Measurements from ENCODE around the gene TRIM73.
"Not testable (repeated sequence)": the region's sequence is repeated elsewhere in the genome, so short reads cannot be mapped to it uniquely, and the experiment has no call there.

DNA sequence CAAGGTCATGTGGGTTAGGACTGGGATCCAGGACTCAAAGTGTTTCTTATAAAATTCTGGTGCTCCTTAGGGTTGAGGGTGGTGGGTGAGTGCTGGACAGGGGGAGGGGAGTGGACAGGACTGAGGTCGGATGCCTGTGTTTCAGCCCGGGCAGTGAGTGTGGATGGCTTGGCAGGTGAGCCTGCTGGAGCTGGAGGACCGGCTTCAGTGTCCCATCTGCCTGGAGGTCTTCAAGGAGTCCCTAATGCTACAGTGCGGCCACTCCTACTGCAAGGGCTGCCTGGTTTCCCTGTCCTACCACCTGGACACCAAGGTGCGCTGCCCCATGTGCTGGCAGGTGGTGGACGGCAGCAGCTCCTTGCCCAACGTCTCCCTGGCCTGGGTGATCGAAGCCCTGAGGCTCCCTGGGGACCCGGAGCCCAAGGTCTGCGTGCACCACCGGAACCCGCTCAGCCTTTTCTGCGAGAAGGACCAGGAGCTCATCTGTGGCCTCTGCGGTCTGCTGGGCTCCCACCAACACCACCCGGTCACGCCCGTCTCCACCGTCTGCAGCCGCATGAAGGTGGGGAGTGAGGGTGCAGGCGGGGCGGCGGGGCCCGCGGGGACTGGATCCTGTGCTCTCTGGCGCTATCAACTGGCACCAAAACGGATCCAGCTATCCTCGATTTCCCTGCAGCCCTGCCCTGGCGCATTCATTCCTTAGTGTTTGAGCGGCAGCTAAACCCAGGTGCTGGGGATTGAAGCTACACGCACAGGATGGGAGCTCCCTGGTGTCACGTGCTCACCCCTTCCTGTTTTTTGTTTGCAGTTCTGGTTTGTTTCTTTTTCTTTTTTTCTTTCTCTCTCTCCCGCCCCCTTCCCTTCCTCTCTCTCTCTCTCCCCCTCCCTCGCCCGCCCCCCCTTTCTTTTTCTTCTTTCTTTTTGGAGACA lies 3.6 kb downstream of the TRIM73 start:
- TF ChIP-seq, protein P1, sequence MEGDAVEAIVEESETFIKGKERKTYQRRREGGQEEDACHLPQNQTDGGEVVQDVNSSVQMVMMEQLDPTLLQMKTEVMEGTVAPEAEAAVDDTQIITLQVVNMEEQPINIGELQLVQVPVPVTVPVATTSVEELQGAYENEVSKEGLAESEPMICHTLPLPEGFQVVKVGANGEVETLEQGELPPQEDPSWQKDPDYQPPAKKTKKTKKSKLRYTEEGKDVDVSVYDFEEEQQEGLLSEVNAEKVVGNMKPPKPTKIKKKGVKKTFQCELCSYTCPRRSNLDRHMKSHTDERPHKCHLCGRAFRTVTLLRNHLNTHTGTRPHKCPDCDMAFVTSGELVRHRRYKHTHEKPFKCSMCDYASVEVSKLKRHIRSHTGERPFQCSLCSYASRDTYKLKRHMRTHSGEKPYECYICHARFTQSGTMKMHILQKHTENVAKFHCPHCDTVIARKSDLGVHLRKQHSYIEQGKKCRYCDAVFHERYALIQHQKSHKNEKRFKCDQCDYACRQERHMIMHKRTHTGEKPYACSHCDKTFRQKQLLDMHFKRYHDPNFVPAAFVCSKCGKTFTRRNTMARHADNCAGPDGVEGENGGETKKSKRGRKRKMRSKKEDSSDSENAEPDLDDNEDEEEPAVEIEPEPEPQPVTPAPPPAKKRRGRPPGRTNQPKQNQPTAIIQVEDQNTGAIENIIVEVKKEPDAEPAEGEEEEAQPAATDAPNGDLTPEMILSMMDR (IDR thresholded peaks at IDR 0.05) = not testable (repeated sequence)
- not testable (repeated sequence) for TF ChIP-seq POLR2AphosphoS5 (IDR thresholded peaks at IDR 0.05)
